Mucosa of descending colon (tissue), 3 donors: ENCODE measurements around the gene BRSK1. TPM values are rescaled to one million over a fixed set of nuclear protein-coding genes. Genes with fewer than 3 reads are reported as not detected.

ENCODE experiments used
- ATAC-seq: fragments of 200-7000 bp; cut with Tn5 transposase; one replicate; pipeline ENCODE4 v1.9.1; 2020; ENCODE audit warnings: mild to moderate bottlenecking, moderate library complexity
- DNase-seq, 3 donors: peaks; one replicate each; pipeline ENCODE4 v3.0.0-alpha.2; 2020
- H3K36me3 ChIP-seq: fragments of 200-600 bp; one replicate; pipeline ENCODE4 v1.8.0; 2021; ENCODE audit warnings: low read depth, mild to moderate bottlenecking
- H3K4me1 ChIP-seq: fragments of 200-600 bp; one replicate; pipeline ENCODE4 v1.8.0; 2021; ENCODE audit warnings: low read depth, mild to moderate bottlenecking
- H3K4me3 ChIP-seq: fragments of 200-600 bp; one replicate; pipeline ENCODE4 v1.8.0; 2021; ENCODE audit warnings: mild to moderate bottlenecking
- H3K9me3 ChIP-seq: fragments of 200-600 bp; one replicate; pipeline ENCODE4 v1.8.0; 2021; ENCODE audit warnings: mild to moderate bottlenecking
- intact Hi-C, 2 donors: fragments of 100-400 bp; cut with DNase I in 1 of 2; cut with micrococcal nuclease in 1 of 2; formaldehyde crosslinking; loops; one replicate each; pipeline versions ENCODE4 v1.11.0 to v1.11.1; 2022; cut with DNase I, micrococcal nuclease
- total RNA-seq, 3 donors: library from RNA; stranded (reverse); fragmentation: NEBNext Ultra II Directional in 2 of 3; extraction: Animal tissue kit (Norgen Biotek cat#: 25700) in 2 of 3; gene quantifications; one replicate each; pipeline versions ENCODE4 v1.2.1 to v1.2.4, GENCODE V29; 2021 to 2023
- TF ChIP-seq, protein P1 (sequence below): fragments of 200-600 bp; IDR thresholded peaks from one replicate; pipeline ENCODE4 v1.8.0; 2022; ENCODE audit warnings: antibody characterized with exemption, mild to moderate bottlenecking
- donor health status: DM: no; HTN: no; CAD: no; lungs with moderate emphysema.
- donor health status: DM: no; HTN: no; CAD: no.
- donor health status: DM: no; HTN: yes; CAD: no.

The BRSK1 gene
- total RNA-seq, 3 donors from 2014 or later: 1.6 to 18.1 (median 1.9) TPM

DNA sequence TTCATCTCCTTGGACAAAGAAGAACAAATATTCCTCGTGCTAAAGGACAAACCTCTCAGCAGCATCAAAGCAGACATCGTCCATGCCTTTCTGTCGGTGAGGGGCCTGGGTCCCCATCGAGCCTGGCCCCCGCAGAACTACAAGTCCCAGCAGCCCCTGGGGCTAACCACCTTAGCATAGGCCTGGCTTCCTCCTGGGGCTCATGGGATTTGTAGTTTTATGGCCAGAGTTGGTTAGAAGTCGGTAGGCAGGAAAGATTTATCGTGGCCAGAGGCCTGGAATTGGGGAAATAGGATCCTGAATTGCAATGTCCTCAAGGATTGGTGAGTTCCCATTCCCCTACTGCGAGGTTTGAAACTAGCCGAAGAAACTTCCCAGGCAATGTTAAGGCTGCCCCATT, 21.7 kb downstream of the BRSK1 start:
- Histone ChIP-seq H3K36me3 (no peaks in the 10 kb centered on the region), H3K9me3 (no peaks in the 10 kb centered on the region), H3K4me1 (no peaks in the 10 kb centered on the region), H3K4me3 (no peak overlapping the region)
- TF ChIP-seq, protein P1, sequence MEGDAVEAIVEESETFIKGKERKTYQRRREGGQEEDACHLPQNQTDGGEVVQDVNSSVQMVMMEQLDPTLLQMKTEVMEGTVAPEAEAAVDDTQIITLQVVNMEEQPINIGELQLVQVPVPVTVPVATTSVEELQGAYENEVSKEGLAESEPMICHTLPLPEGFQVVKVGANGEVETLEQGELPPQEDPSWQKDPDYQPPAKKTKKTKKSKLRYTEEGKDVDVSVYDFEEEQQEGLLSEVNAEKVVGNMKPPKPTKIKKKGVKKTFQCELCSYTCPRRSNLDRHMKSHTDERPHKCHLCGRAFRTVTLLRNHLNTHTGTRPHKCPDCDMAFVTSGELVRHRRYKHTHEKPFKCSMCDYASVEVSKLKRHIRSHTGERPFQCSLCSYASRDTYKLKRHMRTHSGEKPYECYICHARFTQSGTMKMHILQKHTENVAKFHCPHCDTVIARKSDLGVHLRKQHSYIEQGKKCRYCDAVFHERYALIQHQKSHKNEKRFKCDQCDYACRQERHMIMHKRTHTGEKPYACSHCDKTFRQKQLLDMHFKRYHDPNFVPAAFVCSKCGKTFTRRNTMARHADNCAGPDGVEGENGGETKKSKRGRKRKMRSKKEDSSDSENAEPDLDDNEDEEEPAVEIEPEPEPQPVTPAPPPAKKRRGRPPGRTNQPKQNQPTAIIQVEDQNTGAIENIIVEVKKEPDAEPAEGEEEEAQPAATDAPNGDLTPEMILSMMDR: no peak
- ATAC-seq: peak; percentile 51
- intact Hi-C loops: loop anchor here in 1 of 2 donors (10.0 kb wide), 1 partner anchor 79 kb away; the partner anchor contains the start of genes RPL28 and TMEM238
- DNase-seq: peak in 2 of 3 donors; percentile 52 to 61

DNA sequence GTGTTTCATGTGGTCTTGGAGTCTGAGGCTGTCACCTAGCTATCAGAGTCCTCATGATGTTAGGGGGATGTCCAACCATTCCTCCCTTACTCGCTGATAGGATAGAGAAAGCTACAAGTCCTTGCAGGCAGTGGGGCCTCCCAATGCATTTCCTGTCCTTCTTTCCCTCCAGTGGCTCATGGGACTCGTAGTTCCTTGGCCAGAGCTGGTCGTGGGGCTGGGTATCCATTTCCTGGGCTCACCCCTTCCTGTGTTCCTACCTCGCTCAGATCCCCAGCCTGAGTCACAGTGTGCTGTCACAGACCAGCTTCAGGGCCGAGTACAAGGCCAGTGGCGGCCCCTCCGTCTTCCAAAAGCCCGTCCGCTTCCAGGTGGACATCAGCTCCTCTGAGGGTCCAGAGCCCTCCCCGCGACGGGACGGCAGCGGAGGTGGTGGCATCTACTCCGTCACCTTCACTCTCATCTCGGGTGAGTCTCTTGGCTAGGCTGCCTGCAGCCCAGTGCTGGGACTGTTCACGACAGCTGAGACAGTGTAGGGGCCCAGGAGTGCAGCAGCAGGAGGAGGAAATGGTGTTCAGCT, 22.3 kb downstream of the BRSK1 start:
- Histone ChIP-seq H3K4me3 (no peak overlapping the region), H3K4me1 (no peaks in the 10 kb centered on the region), H3K9me3 (no peaks in the 10 kb centered on the region), H3K36me3 (no peaks in the 10 kb centered on the region)
- intact Hi-C loops: loop anchor here in 1 of 2 donors (10.0 kb wide), 1 partner anchor 79 kb away; the partner anchor contains the start of genes RPL28 and TMEM238
- TF ChIP-seq, protein P1: no peak
- DNase-seq (no peak), ATAC-seq (no peak)

DNA sequence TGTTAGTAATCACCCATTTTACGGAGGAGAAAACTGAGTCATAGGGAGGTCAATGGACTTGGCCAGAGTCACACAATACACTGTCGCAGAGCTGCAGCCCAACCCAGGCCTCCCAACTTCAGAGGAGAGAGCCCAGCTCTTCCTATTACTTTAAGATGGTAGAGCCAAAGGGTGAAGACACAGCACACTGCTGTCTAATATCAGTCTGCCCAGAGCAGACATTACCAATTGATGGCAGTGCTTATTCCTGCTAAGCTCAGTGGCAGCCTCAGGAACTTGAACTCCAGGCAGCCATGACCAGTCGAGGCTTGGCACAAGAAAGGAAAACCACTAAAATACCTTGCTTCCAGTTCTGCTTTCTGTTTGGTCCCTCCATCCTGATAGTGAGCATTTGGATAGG, 22.9 kb downstream of the BRSK1 start:
- ATAC-seq (no peak), DNase-seq (no peak)
- Histone ChIP-seq H3K4me1 (no peaks in the 10 kb centered on the region), H3K36me3 (no peaks in the 10 kb centered on the region), H3K9me3 (no peaks in the 10 kb centered on the region), H3K4me3 (no peak overlapping the region)
- TF ChIP-seq, protein P1: no peak
- intact Hi-C loops: loop anchor here in 1 of 2 donors (10.0 kb wide), 1 partner anchor 78 kb away; the partner anchor contains the start of genes RPL28 and TMEM238

DNA sequence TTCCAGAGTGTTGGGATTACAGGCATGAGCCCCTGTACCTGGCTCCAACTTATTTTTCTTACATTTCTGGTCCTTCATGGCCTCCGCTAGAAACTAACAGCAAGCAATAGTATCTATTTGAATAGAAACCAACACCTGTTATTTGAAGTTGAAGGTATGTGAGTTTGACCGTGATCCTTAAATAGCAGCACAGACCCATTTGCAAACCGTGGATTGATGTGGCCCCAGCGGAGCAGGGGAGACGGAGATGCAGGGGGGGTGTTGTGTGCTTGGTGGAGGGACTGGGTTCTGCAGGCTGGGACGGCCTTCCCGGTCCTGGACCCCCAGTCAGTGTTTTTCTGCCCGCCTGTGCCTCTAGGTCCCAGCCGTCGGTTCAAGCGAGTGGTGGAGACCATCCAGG, 24.5 kb downstream of the BRSK1 start:
- Histone ChIP-seq H3K4me3 (no peak overlapping the region), H3K4me1 (no peaks in the 10 kb centered on the region), H3K9me3 (no peaks in the 10 kb centered on the region), H3K36me3 (no peaks in the 10 kb centered on the region)
- TF ChIP-seq, protein P1: no peak
- intact Hi-C loops: loop anchor here in 1 of 2 donors (10.0 kb wide), 1 partner anchor 77 kb away; the partner anchor contains the start of genes RPL28 and TMEM238
- DNase-seq (no peak), ATAC-seq (no peak)

DNA sequence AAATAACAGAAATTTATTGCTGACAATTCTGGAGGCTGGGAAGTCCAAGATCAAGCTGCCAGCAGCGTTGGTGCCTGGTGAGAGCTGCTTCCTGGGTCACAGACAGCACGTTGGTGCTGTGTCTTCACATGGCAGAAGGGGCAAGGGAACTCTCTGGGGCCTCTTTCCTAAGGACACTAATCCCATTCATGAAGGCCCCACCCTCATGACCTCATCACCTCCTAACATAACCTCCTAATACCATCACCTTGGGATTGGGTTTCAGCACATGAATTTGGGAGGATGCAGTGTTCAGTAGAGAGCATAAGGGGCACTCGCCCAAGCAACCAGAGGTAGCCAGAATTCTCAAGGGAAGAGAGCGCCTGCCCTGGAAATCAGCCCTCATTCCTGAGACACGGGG, 25.7 kb downstream of the BRSK1 start:
- DNase-seq: no peak
- Histone ChIP-seq H3K36me3 (no peaks in the 10 kb centered on the region), H3K9me3 (no peaks in the 10 kb centered on the region), H3K4me3 (no peak overlapping the region), H3K4me1 (no peaks in the 10 kb centered on the region)
- no peak for ATAC-seq
- intact Hi-C loops: loop anchor here in 1 of 2 donors (10.0 kb wide), 1 partner anchor 75 kb away; the partner anchor contains the start of genes RPL28 and TMEM238
- TF ChIP-seq, protein P1: no peak
